Measurements from ENCODE around the gene PRKAB1.

The PRKAB1 gene

DNA sequence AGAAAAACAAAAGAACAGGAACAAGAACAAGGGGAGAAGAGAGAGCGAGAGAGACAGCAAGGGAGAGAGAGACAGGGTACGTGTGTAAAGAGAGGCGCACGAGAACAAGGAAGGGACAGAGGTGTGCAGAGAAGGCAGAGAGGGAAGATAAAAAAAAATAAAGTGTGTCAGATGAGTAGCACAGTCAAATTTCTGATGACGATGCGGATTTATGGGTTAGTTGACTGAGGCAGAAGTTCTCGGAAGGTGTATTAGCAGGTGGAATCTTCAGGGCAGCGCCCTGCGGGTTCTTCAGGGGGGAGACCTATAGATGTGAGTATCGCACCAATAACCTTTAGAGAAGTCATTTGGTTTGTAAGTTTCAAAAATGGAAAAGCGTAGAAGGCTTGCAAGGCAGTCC, 44.8 kb downstream of the PRKAB1 start:
- no peak for DNase-seq (ENCODE audit: low spot score)

DNA sequence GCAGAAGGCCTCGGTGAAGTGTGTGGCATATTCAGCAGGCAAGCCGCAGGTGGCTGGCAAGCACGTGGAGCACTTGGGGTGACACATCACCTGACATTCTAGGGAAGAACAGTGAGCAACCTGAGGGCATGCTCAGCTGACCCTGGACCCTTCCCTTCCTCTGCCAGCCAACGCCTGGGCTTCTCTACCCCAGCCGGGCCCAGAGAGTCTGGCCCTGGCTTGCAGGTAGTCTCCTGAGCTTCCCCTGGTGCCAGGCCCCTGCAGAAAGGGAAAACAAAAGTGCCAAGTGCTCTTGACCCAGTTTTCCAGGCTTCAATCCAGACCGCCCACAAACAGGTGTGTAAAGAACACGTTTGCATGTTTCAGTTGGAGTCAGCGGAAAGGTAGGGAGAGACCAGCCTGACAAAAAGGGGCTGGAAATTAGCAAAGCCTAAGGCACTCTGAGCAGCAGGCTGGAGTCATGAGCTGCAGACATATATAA, 45.7 kb downstream of the PRKAB1 start:
- DNase-seq (ENCODE audit: low spot score): no peak

DNA sequence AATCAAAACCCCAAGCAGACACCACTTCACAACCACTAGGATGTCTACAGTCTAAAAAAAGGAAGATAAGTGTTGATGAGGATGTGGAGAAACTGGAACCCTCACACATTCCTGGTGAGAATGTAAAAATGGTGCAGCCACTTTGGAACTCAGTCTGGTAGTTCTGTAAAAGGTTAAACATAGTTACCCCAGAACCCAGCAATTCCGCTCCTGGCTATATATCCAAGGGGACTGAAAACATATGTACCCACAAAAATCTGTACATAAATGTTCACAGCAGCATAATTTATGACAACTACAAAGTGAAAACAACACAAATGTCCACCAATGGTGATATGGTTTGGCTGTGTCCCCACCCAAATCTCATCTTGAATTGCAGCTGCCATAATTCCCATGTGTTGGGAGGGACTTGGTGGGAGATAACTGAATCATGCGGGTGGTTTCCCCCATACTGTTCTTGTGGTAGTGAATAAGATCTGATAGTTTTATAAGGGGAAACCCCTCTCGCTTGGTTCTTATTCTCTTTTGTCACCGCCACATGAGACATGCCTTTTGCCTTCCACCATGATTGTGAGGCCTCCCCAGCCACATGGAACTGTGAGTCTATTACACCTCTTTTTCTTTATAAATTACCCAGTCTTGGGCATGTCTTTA, 46.8 kb downstream of the PRKAB1 start:
- no peak for DNase-seq (ENCODE audit: low spot score)

DNA sequence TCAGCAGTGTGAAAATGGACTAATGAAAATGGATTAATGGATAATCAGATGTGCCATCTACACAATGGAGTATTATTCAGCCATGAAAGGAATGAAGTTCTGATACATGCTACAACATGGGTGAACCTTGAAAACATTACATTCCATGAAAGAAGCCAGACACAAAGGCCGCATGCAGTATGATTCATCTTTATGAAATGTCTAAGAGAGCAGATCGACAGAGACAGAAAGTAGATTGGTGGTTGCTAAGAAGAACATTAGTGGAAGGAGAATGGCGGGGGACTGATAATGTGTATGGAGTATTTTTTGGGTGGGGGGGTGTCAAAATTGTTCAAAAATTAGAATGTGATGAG, 47.3 kb downstream of the PRKAB1 start:
- no peak for DNase-seq (ENCODE audit: low spot score)

DNA sequence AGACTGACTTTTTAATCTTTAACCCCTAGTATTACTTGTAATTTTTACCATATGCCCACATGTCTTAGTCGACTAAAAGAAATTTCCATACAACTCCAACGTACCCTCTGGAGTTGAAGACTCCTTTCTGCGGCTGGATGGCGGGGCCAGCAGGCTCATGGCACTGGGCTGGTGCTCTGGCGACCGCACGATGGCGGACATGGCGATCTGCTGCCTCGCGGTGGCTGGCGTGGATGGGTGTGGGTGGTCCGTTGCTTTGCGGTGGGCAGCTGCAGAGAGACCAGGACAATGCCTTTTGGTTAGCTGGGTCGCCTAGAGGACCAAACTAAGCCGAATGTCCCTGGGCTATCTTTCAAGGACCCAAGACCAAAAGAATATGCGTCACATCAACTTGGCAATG, 50.2 kb downstream of the PRKAB1 start:
- DNase-seq (ENCODE audit: low spot score): no peak

DNA sequence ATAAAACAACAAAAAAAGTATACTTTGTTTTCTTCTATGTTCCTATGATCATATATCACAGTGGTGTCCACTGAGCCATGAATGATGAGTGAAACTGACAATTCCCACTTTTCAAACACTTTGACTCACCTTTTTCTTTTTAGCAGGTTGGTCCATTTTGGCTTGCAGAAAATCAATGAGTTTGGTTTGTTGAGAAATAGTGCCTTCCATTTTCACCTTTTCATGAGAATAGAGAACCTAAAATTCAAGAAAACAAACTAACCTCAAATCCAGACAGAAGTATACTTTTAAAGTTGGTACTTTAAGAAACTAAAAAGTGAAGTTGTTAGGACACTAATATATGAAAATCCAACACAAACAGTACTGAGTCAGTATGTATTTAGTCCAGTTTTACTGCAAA, 52.4 kb downstream of the PRKAB1 start:
- DNase-seq (ENCODE audit: low spot score): no peak

DNA sequence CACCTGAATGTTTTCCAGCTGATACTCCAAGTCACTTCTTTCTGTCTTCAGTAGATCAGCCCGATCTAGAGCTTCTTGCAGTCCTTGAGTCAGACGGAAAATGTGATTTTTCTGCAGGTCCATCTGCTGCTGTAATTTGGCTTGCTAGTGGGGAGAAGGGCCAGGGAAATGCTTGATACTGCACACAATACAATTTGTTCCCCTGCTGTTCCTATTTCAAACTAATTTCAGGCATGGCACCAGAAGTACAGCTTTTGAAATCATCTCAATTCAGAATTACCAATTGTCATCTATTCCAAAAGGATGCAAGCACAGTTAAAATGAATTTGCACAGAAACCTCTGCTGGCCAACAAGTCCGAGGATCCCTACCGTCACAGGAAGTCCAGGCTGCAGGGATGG, 53.4 kb downstream of the PRKAB1 start:
- no peak for DNase-seq (ENCODE audit: low spot score)

DNA sequence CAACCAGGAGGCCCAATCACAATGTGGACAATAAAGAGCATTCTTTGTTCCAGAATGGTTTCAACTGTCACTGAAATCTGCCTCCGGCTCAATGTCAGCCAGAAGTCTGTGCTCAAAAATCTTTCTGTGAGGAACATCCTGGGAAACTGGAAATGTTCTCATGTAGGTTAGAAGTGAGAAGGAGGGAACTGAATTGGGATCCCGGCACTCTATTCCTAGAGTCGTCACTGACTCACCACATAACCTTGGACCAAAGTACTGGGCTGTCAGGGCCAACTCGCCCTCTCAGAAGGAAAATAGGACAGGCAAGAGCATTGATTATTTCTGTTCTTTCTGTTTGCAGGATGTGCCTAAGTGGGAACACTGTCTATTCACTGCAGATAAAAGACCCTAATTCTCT, 57.6 kb downstream of the PRKAB1 start:
- DNase-seq (ENCODE audit: low spot score): no peak

DNA sequence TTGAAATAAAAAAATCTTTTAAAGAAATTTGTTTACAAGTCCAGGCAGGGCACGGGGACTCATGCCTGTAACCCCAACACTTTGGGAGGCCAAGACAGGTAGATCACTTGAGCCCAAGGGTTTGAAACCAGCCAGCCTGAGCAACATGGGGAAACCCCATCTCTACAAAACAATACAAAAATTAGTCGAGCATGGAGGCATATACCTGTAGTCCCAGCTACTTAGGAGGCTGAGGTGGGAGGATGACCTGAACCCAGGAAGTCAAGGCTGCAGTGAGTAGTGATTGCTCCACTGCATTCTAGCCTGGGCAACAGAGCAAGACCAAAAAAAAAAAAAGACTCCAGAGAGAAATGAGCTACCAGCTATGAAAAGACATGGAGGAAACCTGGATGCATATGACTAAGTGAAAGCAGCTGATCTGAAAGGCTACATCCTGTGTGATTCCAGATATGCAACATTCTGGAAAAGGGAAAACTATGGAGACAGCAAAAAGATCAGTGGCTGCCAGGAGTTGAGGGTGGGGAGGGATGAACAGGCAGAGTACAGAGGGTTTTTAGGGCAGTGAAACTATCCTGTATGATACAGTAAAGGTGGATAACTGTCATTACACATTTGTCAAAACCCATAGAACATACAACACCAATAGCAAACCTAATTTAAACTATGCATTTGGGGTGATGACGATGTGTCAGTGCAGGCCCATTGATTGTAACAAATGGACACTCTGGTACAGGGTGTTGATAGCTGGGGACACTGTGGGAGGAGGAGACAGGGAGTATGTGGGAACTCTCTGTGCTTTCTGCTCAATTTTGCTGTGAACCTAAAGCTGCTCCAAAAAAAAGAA, 59.9 kb downstream of the PRKAB1 start:
- no peak for DNase-seq (ENCODE audit: low spot score)

DNA sequence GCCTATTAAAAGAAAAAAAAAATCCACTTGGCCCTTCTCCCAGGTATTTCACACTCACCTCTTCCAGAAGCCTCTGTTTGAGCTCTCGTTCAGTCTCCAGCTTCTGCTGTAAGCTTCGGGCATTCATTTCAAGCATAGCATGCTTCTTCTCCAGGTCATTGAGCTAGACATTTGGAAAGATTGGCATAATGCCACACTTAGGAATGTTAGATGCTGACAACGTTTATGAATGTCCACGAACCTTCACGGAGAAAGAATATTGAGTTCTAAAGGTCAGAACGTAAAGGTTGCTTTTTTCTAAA, 60.5 kb downstream of the PRKAB1 start:
- no peak for DNase-seq (ENCODE audit: low spot score)

DNA sequence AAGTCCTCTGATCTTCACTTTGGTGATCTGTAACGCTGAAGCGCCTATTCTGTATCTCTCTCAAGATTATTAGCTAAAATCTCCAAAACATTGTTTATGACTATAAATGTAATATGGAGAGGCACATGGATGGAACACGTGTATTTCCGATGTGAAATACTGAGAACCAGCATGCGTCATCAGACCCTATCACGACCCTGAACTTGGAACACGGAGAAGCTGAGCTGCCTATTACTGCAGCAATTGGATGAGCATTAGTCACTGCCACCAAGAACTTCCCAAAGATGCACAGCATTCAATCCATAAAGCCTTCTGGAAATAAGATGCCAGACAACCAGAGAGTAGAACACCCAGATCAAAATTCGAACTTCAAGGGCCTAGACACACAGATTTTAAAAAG, 61.9 kb downstream of the PRKAB1 start:
- DNase-seq (ENCODE audit: low spot score): no peak

DNA sequence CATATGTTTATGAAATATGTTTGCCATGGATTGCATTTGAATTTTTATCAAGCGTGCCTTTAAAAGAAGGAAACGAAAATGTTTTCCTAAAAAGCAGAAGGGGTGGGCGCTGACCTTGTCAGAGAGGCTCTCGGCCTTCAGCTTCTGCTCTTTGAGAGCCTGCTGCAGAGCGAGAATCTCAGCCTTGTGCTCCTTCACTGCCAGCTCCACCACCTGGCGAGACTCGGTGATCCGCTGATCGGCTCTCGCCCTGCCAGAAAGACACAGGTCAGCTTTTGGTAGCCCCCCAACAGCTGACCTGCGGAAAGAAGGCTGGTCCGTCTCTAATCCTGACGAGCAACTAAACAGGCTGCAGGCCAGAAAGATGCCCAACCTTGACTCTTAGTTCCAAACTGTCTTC, 62.4 kb downstream of the PRKAB1 start:
- no peak for DNase-seq (ENCODE audit: low spot score)
